Progenitor cell of endocrine pancreas (in vitro differentiated cells): ENCODE results near the gene PAK3. TPM values are rescaled to one million over a fixed set of nuclear protein-coding genes. Genes with fewer than 3 reads are reported as not detected.

Experiments
- DNase-seq: peaks from one replicate; pipeline ENCODE4 v3.0.0; 2021; ENCODE audit warnings: low spot score; ENCODE audit not compliant: unreplicated experiment
- H3K27ac Mint-ChIP-seq: 2 replicates; pipeline ENCODE4 v1.8.0; 2021; ENCODE audit warnings: mild to moderate bottlenecking, moderate library complexity, mixed read lengths
- H3K27me3 Mint-ChIP-seq: 2 replicates; pipeline ENCODE4 v1.8.0; 2021; ENCODE audit warnings: mixed read lengths
- H3K36me3 Mint-ChIP-seq: 2 replicates; pipeline ENCODE4 v1.8.0; 2022; ENCODE audit warnings: mixed read lengths; ENCODE audit not compliant: insufficient read depth
- H3K4me1 Mint-ChIP-seq: 2 replicates; pipeline ENCODE4 v1.8.0; 2021; ENCODE audit warnings: low read depth, mixed read lengths
- H3K4me3 Mint-ChIP-seq: 2 replicates; pipeline ENCODE4 v1.8.0; 2021; ENCODE audit warnings: low read depth, mild to moderate bottlenecking, moderate library complexity, mixed read lengths
- H3K9me3 Mint-ChIP-seq: 2 replicates; pipeline ENCODE4 v1.8.0; 2021; ENCODE audit warnings: low read depth, mixed read lengths
- total RNA-seq: library from RNA; stranded (reverse); gene quantifications from 2 replicates; pipeline ENCODE4 v1.2.1, GENCODE V29; 2021
- TF ChIP-seq, protein P1 (sequence below): fragments of 200-600 bp; sonication (generic); IDR thresholded peaks from one replicate; pipeline ENCODE4 v1.5.0; 2021; ENCODE audit warnings: antibody characterized with exemption, mild to moderate bottlenecking; ENCODE audit not compliant: unreplicated experiment

Gene PAK3
- total RNA-seq, 1 donor from 2014 or later: 18.4 TPM

DNA sequence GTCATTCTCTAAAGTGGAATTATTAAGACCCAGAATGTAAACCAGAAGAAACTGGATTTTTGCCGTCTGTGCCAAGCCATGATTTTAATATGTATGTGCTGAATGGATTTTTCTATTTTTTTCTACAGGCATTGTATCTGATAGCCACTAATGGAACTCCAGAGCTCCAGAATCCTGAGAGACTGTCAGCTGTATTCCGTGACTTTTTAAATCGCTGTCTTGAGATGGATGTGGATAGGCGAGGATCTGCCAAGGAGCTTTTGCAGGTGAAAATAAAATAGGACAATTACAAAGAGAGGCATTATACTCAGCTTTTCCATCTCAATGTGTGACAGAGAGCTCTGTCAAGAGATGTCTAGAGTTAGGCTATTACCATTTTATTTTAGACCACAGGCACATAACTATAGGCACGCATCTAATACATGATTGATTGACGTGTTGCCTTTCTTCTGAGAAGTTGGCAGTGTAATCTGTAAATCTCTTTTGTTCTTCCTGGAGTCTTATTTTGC, 120.4 kb downstream of the PAK3 start:
- Mint-ChIP-seq H3K27ac (no peak overlapping the region), H3K9me3 (no peaks in the 10 kb centered on the region), H3K4me3 (no peak overlapping the region), H3K36me3 (no peaks in the 10 kb centered on the region), H3K27me3 (peaks cover 2% of the 10 kb centered on the region), H3K4me1 (peaks cover 2% of the 10 kb centered on the region)
- DNase-seq: no peak
- TF ChIP-seq, protein P1, sequence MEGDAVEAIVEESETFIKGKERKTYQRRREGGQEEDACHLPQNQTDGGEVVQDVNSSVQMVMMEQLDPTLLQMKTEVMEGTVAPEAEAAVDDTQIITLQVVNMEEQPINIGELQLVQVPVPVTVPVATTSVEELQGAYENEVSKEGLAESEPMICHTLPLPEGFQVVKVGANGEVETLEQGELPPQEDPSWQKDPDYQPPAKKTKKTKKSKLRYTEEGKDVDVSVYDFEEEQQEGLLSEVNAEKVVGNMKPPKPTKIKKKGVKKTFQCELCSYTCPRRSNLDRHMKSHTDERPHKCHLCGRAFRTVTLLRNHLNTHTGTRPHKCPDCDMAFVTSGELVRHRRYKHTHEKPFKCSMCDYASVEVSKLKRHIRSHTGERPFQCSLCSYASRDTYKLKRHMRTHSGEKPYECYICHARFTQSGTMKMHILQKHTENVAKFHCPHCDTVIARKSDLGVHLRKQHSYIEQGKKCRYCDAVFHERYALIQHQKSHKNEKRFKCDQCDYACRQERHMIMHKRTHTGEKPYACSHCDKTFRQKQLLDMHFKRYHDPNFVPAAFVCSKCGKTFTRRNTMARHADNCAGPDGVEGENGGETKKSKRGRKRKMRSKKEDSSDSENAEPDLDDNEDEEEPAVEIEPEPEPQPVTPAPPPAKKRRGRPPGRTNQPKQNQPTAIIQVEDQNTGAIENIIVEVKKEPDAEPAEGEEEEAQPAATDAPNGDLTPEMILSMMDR: no peak

DNA sequence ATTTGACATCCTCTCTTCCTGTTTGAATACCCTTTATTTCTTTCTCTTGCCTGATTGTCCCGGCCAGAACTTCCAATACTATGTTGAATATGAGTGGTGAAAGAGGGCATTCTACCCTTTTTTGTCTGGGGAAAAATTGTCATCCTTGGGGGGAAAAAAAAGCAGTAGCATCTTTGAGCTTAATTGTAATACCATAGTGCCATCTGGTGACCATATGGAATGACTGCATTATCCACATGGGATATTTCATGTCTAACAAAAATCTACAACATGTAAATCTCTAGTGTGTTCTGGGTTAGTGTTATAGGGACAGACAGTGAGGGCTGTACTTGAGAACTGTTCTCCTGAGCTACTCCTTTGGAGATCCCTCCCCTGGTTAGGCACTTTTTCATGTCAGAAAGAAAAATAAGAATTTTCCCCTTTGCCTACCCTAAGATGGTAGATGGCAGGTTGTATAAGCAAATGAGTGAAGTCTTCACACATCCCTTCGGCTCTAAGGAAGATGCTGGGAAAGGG, 148.3 kb downstream of the PAK3 start:
- H3K9me3 Mint-ChIP-seq: peaks cover 2% of the 10 kb centered on the region
- no peak overlapping the region for H3K27ac Mint-ChIP-seq
- no peaks in the 10 kb centered on the region for H3K4me1 Mint-ChIP-seq
- TF ChIP-seq, protein P1: peak; percentile 79
- H3K4me3 Mint-ChIP-seq: no peak overlapping the region
- peaks cover 7% of the 10 kb centered on the region for H3K36me3 Mint-ChIP-seq
- DNase-seq: no peak
- H3K27me3 Mint-ChIP-seq: no peaks in the 10 kb centered on the region

DNA sequence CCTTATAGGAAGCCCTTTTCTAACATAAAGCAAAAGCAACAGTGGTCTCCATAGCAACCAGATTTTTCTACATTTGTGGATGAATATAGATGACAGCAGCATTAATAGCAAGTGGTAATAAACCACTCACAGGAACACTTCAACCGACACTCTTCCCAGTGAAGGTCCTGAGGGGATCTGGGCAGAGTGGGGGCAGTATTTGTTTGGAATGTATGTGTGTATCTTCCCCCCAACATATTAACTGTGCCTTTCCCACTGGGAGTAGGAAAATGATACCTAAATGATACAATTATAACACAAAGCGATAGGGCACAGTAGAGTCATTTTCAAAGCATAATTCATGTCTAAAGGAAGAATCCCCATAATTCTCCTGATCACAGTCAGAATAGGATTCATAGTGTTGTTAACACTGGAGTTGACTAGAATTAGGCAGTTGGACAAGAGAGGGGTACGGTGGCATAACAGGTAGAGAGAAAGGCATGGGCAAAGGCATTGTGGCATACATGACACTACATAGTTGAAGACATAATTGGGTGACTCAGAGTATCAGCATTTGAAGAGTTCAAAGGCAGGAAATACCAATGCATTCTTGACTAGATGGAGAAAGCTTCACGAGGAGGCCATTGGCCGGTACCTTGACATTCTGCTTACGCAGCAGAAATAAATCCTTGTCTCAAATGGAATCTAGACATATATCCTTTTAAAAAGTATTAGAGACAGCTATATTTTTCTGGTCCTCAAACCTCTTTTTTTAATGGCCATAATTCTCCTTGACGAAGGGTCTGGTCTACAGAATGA, 159.1 kb downstream of the PAK3 start:
- peaks cover 2% of the 10 kb centered on the region for H3K9me3 Mint-ChIP-seq
- peaks cover 30% of the 10 kb centered on the region for H3K36me3 Mint-ChIP-seq
- H3K4me1 Mint-ChIP-seq: peaks cover 12% of the 10 kb centered on the region

DNA sequence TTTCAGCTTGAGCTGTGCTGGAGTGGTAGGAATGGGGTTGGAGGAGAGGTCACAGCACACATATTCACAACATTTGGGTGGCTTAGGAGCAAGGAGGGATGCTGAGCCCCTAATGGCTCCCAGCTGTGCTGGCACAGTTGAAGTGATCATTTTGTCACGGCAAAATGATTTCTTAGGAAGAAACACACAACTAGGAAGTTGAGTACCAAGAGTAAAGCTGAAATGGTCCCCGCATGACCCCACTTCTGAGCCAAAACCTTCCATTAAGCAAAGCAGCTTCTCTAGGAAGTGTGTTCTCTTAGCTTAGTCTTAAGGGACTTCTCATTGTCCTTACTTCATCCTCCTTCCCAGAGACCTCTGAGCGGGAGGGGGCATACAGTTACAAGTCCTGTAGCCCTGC, 161.7 kb downstream of the PAK3 start:
- no peak overlapping the region for H3K4me3 Mint-ChIP-seq

More for the DNA sequence above, 159.1 kb downstream of the PAK3 start:
- H3K4me3 Mint-ChIP-seq: no peak overlapping the region
- DNase-seq: no peak
- H3K27ac Mint-ChIP-seq: no peak overlapping the region
- TF ChIP-seq, protein P1: no peak
- no peaks in the 10 kb centered on the region for H3K27me3 Mint-ChIP-seq

DNA sequence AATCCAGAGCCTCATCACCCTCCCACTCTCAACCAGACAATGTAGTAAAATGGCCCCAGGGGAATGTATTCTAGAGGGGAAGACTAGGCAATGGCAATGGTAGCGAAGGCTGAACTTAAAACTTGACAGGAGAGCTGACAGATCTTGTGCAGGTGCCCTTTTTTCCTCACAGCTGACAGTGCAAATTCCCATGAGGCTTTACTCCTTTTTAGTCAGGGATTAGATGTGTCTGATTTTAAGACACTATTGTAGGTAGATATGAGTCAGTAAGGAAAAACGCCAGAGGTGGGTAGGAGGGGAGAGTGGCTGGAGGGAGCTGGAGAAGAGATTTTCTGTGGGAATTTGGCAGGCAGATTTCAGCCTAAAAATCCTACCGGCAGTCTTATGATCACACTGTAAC, 163.6 kb downstream of the PAK3 start:
- Mint-ChIP-seq H3K27ac (no peak overlapping the region), H3K4me3 (no peak overlapping the region), H3K27me3 (no peaks in the 10 kb centered on the region), H3K9me3 (no peaks in the 10 kb centered on the region), H3K4me1 (peaks cover 24% of the 10 kb centered on the region), H3K36me3 (peaks cover 17% of the 10 kb centered on the region)
- TF ChIP-seq, protein P1: no peak
- no peak for DNase-seq

More for the DNA sequence above, 161.7 kb downstream of the PAK3 start:
- DNase-seq: no peak
- H3K4me1 Mint-ChIP-seq: peaks cover 24% of the 10 kb centered on the region
- H3K9me3 Mint-ChIP-seq: peaks cover 2% of the 10 kb centered on the region
- TF ChIP-seq, protein P1: no peak
- H3K27ac Mint-ChIP-seq: no peak overlapping the region
- peaks cover 27% of the 10 kb centered on the region for H3K36me3 Mint-ChIP-seq
- no peaks in the 10 kb centered on the region for H3K27me3 Mint-ChIP-seq
